GM12878 (cell line): ENCODE results near the gene MMD2.

Experiments used
- CBFB ChIP-seq: IDR thresholded peaks from 2 replicates; pipeline ENCODE4 v1.6.1; 2016; ENCODE audit warnings: antibody characterized with exemption, low read depth
- GABPA ChIP-seq: IDR thresholded peaks from 2 replicates; pipeline ENCODE4 v1.6.1; 2014; ENCODE audit warnings: antibody characterized with exemption, low read depth, mild to moderate bottlenecking, inconsistent platforms
- MXI1 ChIP-seq: fragments of 150-350 bp; IDR thresholded peaks from 2 replicates; pipeline ENCODE4 v1.6.1; 2011; ENCODE audit warnings: low read depth, mild to moderate bottlenecking, inconsistent platforms, low read length, improper control_type of control experiment
- MYC ChIP-seq: IDR thresholded peaks from 2 replicates; pipeline ENCODE4 v1.6.1; 2011; ENCODE audit warnings: mild to moderate bottlenecking, low read length, moderate library complexity, inconsistent platforms; ENCODE audit not compliant: insufficient read depth, insufficient replicate concordance, insufficient read length, severe bottlenecking
- POLR2A ChIP-seq: IDR thresholded peaks from 2 replicates; pipeline ENCODE4 v1.6.1; 2011; ENCODE audit warnings: low read depth, mild to moderate bottlenecking, low read length
- RELA ChIP-seq: fragments of 450-650 bp; IDR thresholded peaks from 2 replicates; pipeline ENCODE4 v1.8.0; 2014; ENCODE audit warnings: borderline replicate concordance; ENCODE audit not compliant: partially characterized antibody
- TF ChIP-seq, protein P1 (sequence below): fragments of 450-650 bp; IDR thresholded peaks from 2 replicates; pipeline ENCODE4 v1.6.1; 2017; ENCODE audit warnings: antibody characterized with exemption, mild to moderate bottlenecking, moderate library complexity
- TF ChIP-seq, protein P2 (sequence below): IDR thresholded peaks from 2 replicates; pipeline ENCODE4 v1.6.1; 2011; ENCODE audit warnings: low read depth, low read length, improper control_type of control experiment, borderline replicate concordance
- TF ChIP-seq, protein P3 (sequence below), 3 experiments: IDR thresholded peaks in 2 of 3; conservative IDR thresholded peaks in 1 of 3; 2 replicates each; pipeline ENCODE4 v1.5.1; 2011; ENCODE audit warnings: low read depth in 3 of 3, low read length in 3 of 3, mild to moderate bottlenecking in 3 of 3, control low read depth in 2 of 3, moderate library complexity in 2 of 3, inconsistent platforms in 1 of 3, mixed read lengths in 1 of 3; ENCODE audit not compliant: control insufficient read depth in 2 of 3, insufficient read depth in 1 of 3; ENCODE audit errors: extremely low read depth in 1 of 3
- TF ChIP-seq, protein P4 (sequence below): fragments of 450-650 bp; IDR thresholded peaks from 2 replicates; pipeline ENCODE4 v1.6.1; 2016; ENCODE audit warnings: mild to moderate bottlenecking

DNA sequence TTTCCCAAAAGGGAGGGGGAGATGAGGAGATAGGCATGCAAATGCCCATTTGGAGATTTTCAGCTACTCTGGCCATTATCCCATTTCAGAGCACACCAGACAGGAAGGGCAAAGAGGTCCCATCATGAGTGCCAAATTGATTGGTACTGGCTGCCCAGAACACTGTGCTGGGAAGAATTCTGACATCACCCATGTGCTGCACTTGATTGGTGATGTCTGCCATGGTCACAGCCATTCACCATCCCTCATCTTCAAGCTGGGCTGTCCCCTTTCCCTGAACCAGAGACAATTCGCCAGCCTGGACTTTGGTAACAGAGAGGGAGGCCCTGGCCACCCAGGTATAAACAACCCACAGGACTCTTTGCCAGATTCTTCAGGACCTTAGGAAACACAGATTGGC is 52.3 kb downstream of the MMD2 start:
- TF ChIP-seq, protein P1, sequence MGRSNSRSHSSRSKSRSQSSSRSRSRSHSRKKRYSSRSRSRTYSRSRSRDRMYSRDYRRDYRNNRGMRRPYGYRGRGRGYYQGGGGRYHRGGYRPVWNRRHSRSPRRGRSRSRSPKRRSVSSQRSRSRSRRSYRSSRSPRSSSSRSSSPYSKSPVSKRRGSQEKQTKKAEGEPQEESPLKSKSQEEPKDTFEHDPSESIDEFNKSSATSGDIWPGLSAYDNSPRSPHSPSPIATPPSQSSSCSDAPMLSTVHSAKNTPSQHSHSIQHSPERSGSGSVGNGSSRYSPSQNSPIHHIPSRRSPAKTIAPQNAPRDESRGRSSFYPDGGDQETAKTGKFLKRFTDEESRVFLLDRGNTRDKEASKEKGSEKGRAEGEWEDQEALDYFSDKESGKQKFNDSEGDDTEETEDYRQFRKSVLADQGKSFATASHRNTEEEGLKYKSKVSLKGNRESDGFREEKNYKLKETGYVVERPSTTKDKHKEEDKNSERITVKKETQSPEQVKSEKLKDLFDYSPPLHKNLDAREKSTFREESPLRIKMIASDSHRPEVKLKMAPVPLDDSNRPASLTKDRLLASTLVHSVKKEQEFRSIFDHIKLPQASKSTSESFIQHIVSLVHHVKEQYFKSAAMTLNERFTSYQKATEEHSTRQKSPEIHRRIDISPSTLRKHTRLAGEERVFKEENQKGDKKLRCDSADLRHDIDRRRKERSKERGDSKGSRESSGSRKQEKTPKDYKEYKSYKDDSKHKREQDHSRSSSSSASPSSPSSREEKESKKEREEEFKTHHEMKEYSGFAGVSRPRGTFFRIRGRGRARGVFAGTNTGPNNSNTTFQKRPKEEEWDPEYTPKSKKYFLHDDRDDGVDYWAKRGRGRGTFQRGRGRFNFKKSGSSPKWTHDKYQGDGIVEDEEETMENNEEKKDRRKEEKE: no peak
- TF ChIP-seq, protein P2, sequence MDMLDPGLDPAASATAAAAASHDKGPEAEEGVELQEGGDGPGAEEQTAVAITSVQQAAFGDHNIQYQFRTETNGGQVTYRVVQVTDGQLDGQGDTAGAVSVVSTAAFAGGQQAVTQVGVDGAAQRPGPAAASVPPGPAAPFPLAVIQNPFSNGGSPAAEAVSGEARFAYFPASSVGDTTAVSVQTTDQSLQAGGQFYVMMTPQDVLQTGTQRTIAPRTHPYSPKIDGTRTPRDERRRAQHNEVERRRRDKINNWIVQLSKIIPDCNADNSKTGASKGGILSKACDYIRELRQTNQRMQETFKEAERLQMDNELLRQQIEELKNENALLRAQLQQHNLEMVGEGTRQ: no peak
- TF ChIP-seq CBFB (no peak), POLR2A (no peak), GABPA (no peak), MXI1 (no peak), RELA (no peak), MYC (no peak)
- TF ChIP-seq, protein P3, sequence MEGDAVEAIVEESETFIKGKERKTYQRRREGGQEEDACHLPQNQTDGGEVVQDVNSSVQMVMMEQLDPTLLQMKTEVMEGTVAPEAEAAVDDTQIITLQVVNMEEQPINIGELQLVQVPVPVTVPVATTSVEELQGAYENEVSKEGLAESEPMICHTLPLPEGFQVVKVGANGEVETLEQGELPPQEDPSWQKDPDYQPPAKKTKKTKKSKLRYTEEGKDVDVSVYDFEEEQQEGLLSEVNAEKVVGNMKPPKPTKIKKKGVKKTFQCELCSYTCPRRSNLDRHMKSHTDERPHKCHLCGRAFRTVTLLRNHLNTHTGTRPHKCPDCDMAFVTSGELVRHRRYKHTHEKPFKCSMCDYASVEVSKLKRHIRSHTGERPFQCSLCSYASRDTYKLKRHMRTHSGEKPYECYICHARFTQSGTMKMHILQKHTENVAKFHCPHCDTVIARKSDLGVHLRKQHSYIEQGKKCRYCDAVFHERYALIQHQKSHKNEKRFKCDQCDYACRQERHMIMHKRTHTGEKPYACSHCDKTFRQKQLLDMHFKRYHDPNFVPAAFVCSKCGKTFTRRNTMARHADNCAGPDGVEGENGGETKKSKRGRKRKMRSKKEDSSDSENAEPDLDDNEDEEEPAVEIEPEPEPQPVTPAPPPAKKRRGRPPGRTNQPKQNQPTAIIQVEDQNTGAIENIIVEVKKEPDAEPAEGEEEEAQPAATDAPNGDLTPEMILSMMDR (IDR thresholded peaks at IDR 0.05 in 2 of 3, conservative IDR thresholded peaks at IDR 0.05 in 1 of 3; ENCODE audit: control insufficient read depth in 2 of 3, extremely low read depth in 1 of 3, insufficient read depth in 1 of 3, low read depth in 3 of 3, low read length in 3 of 3): no peak
- TF ChIP-seq, protein P4, sequence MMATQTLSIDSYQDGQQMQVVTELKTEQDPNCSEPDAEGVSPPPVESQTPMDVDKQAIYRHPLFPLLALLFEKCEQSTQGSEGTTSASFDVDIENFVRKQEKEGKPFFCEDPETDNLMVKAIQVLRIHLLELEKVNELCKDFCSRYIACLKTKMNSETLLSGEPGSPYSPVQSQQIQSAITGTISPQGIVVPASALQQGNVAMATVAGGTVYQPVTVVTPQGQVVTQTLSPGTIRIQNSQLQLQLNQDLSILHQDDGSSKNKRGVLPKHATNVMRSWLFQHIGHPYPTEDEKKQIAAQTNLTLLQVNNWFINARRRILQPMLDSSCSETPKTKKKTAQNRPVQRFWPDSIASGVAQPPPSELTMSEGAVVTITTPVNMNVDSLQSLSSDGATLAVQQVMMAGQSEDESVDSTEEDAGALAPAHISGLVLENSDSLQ: no peak
